Cerebellar cortex (tissue), 1 donor: ENCODE results near the gene DBH.
A peak's percentile ranks its signal among the peaks of the same experiment; 100 is the strongest.

ENCODE experiments used
- DNase-seq: peaks from one replicate; pipeline ENCODE4 v3.0.0-alpha.2; 2015; ENCODE audit warnings: low spot score

DBH gene

GRCh38 chr9:133643978-133644760 is 8.0 kb downstream of the DBH start:
- DNase-seq, result no peak

- no peak for DNase-seq
These were observed 9.0 kb downstream of the DBH start for GRCh38 chr9:133645021-133645765.

GRCh38 chr9:133647148-133647547 is 11.0 kb downstream of the DBH start:
- DNase-seq, result no peak

- DNase-seq, result no peak
These were observed 11.8 kb downstream of the DBH start for GRCh38 chr9:133647765-133648469.

- DNase-seq, result no peak
These were observed 13.0 kb downstream of the DBH start for GRCh38 chr9:133649194-133649593.

- no peak for DNase-seq
These were observed 13.9 kb downstream of the DBH start for GRCh38 chr9:133650026-133650425.

GRCh38 chr9:133653638-133654037 is 17.5 kb downstream of the DBH start:
- DNase-seq, result no peak

- DNase-seq, result peak; percentile 55
These were observed 18.8 kb downstream of the DBH start for GRCh38 chr9:133654736-133655657.

GRCh38 chr9:133655701-133656100 is 19.5 kb downstream of the DBH start:
- DNase-seq, result no peak

GRCh38 chr9:133656211-133657119 is 20.3 kb downstream of the DBH start:
- no peak for DNase-seq

- peak; percentile 62 for DNase-seq
These were observed 21.0 kb downstream of the DBH start for GRCh38 chr9:133657120-133657661.

GRCh38 chr9:133658442-133659431 is 22.6 kb downstream of the DBH start:
- no peak for DNase-seq

- DNase-seq, result no peak
These were observed 23.4 kb downstream of the DBH start for GRCh38 chr9:133659516-133659915.

- DNase-seq, result no peak
These were observed 25.8 kb downstream of the DBH start for GRCh38 chr9:133661846-133662540.

- DNase-seq, result no peak
These were observed 28.2 kb downstream of the DBH start for GRCh38 chr9:133664173-133665050.

GRCh38 chr9:133665096-133665495 is 28.9 kb downstream of the DBH start:
- no peak for DNase-seq

GRCh38 chr9:133665535-133665934 is 29.4 kb downstream of the DBH start:
- no peak for DNase-seq
